Uterus (tissue), 4 donors: Measurements from ENCODE around the gene ADORA1. TPM values are rescaled to one million over a fixed set of nuclear protein-coding genes. Genes with fewer than 3 reads are reported as not detected.

Experiments
- DNase-seq, 2 donors: peaks; one replicate each; pipeline ENCODE4 v3.0.0-alpha.2; 2019 to 2020
- H3K27ac ChIP-seq, 2 donors: fragments of 200-600 bp; sonication (generic); 1 replicate in 1 of 2; 2 replicates in 1 of 2; pipeline ENCODE4 v1.5.1; 2016 to 2018
- H3K27me3 ChIP-seq, 2 donors: fragments of 200-600 bp; sonication (generic); one replicate each; pipeline ENCODE4 v1.5.1; 2018 to 2019; ENCODE audit warnings: control low read depth in 1 of 2
- H3K36me3 ChIP-seq, 2 donors: fragments of 200-600 bp; sonication (generic); one replicate each; pipeline ENCODE4 v1.5.1; 2019; ENCODE audit warnings: control low read depth in 1 of 2
- H3K4me1 ChIP-seq, 2 donors: fragments of 200-600 bp; sonication (generic); one replicate each; pipeline ENCODE4 v1.5.1; 2018 to 2019; ENCODE audit warnings: control low read depth in 1 of 2
- H3K4me3 ChIP-seq, 2 donors: fragments of 200-600 bp; sonication (generic); 1 replicate in 1 of 2; 2 replicates in 1 of 2; pipeline ENCODE4 v1.5.1; 2018 to 2019; ENCODE audit warnings: mild to moderate bottlenecking in 1 of 2
- H3K9me3 ChIP-seq, 2 donors: fragments of 200-600 bp; sonication (generic); one replicate each; pipeline ENCODE4 v1.5.1; 2019; ENCODE audit warnings: control low read depth in 1 of 2
- POLR2A ChIP-seq, 2 donors: fragments of 450-650 bp; IDR thresholded peaks; one replicate each; pipeline ENCODE4 v1.6.1; 2016; ENCODE audit warnings: antibody characterized with exemption in 2 of 2, mild to moderate bottlenecking in 1 of 2, moderate library complexity in 1 of 2
- intact Hi-C: fragments of 100-400 bp; cut with DNase I; formaldehyde crosslinking; loops from one replicate; pipeline ENCODE4 v1.15.1; 2023; ENCODE audit warnings: low total_unique reads
- total RNA-seq, 4 donors: library from RNA; depleted of rRNA in 3 of 4; stranded (reverse); fragments of >200 nt in 3 of 4; gene quantifications; one replicate each; pipeline versions ENCODE4 v1.1.0 to v1.2.4, GENCODE V29; 2014 to 2023
- TF ChIP-seq, protein P1 (sequence below), 4 experiments: fragments of 200-600 bp in 2 of 4; fragments of 450-650 bp in 2 of 4; sonication (generic) in 2 of 4; IDR thresholded peaks; one replicate each; pipeline ENCODE4 v1.5.1; 2016 to 2019; ENCODE audit warnings: antibody characterized with exemption in 4 of 4, mild to moderate bottlenecking in 2 of 4, moderate library complexity in 1 of 4
- donor health status: DM: yes; HTN: yes; CAD: no.

Gene ADORA1
- total RNA-seq, 4 donors from 2014 or later: 3.0 TPM; not detected in 2

DNA sequence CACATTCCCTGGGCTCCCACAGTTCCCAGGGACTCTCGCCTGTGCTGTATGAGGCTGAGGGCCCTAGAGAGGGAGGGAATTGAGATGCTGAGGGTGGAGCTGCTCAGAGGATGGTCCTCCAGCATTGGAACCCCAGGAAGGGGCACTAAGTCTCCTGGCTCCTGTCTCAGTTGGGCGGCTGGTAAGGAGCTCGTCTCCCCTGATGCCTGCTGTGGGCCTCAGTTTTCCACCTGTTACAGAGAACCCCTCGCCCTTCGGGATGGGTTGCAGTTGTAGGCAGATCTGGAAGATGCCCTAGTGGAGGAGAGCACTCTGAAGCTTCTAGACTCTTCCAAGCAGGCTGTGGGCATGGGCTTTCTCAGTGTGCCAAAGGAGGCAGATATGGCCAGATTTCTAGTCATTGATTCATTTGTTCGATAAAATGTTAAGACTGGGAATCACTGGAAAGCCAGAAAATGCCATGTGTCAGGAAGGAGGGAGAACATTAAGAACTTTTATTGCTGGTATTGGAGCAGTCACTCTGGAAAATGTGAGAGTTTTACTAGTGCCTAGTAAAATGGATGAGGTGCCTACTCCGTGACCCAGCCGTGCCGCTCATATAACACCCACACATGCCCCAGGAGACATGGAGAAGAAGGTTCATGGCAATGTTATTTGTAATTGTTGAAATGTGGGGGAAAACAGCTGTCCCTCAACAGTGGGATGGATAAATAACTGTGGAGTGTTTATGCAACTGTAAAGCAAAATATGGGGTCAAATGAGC is 48.9 kb downstream of the ADORA1 start:
- Histone ChIP-seq H3K4me3 (no peak overlapping the region), H3K36me3 (no peaks in the 10 kb centered on the region), H3K27ac (no peak overlapping the region), H3K4me1 (no peaks in the 10 kb centered on the region), H3K27me3 (no peaks in the 10 kb centered on the region), H3K9me3 (no peaks in the 10 kb centered on the region)
- TF ChIP-seq POLR2A (IDR thresholded peaks at IDR 0.05): no peak
- TF ChIP-seq, protein P1, sequence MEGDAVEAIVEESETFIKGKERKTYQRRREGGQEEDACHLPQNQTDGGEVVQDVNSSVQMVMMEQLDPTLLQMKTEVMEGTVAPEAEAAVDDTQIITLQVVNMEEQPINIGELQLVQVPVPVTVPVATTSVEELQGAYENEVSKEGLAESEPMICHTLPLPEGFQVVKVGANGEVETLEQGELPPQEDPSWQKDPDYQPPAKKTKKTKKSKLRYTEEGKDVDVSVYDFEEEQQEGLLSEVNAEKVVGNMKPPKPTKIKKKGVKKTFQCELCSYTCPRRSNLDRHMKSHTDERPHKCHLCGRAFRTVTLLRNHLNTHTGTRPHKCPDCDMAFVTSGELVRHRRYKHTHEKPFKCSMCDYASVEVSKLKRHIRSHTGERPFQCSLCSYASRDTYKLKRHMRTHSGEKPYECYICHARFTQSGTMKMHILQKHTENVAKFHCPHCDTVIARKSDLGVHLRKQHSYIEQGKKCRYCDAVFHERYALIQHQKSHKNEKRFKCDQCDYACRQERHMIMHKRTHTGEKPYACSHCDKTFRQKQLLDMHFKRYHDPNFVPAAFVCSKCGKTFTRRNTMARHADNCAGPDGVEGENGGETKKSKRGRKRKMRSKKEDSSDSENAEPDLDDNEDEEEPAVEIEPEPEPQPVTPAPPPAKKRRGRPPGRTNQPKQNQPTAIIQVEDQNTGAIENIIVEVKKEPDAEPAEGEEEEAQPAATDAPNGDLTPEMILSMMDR (IDR thresholded peaks at IDR 0.05): no peak
- intact Hi-C loops: no loop called here
- DNase-seq: no peak

DNA sequence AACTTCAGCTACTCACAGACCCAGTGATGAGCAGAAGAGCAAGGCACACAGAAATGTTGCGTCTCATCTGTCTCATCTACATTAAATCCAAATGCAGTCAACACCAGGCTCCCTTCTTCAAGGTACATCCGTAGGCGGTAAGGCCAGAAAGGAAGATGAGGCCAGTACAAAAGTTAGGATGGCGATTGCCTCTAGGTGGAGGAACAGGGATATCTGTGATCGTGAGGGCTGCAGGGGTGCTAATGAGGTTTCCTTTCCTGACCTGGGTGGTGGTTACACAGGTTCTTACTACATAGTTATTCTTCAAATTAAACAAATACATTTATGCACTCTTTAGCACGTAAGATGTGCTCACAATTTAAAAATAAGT is 49.5 kb downstream of the ADORA1 start:
- intact Hi-C loops: no loop called here
- Histone ChIP-seq H3K9me3 (no peaks in the 10 kb centered on the region), H3K36me3 (no peaks in the 10 kb centered on the region), H3K4me1 (no peaks in the 10 kb centered on the region), H3K27ac (no peak overlapping the region), H3K27me3 (no peaks in the 10 kb centered on the region), H3K4me3 (no peak overlapping the region)
- no peak for DNase-seq
- TF ChIP-seq, protein P1 (IDR thresholded peaks at IDR 0.05): no peak
- no peak for TF ChIP-seq POLR2A (IDR thresholded peaks at IDR 0.05)

DNA sequence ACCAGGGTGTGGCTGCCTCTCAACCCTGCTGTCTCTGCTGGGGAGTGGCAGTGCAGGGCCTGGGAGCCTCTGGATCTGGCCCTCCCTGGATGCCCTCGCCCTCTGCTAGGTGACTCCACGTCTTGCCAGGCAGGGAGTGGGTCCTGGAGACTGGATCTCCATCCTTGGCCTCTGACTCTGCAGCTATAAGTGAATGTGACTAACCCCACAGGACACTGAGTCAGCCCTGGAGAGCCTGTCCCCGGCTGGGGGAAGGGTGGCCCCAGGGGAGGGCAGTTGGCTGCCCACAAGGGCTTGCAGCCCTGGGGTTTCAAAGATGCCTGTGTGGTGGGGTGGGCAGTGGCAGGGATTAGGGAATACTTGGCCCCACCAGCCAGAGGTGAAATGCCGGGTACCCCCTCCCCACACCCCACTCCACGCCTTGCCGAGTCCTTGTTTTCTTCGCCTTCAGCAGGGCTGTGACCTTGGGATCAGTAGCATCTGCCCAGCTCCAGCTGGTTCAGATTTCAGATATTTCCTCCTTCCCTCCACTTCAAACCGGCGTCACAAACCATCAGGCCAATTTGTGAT is 50.0 kb downstream of the ADORA1 start:
- H3K27ac ChIP-seq: no peak overlapping the region
- intact Hi-C loops: no loop called here
- TF ChIP-seq, protein P1 (IDR thresholded peaks at IDR 0.05): no peak
- no peak for TF ChIP-seq POLR2A (IDR thresholded peaks at IDR 0.05)
- H3K9me3 ChIP-seq: no peaks in the 10 kb centered on the region
- H3K36me3 ChIP-seq: no peaks in the 10 kb centered on the region
- no peaks in the 10 kb centered on the region for H3K4me1 ChIP-seq
- DNase-seq: no peak
- no peaks in the 10 kb centered on the region for H3K27me3 ChIP-seq
- H3K4me3 ChIP-seq: no peak overlapping the region

GRCh38 chr1:203178083-203178482 is 50.6 kb downstream of the ADORA1 start:
- Histone ChIP-seq H3K36me3 (no peaks in the 10 kb centered on the region), H3K27me3 (no peaks in the 10 kb centered on the region)
- DNase-seq: no peak

More at GRCh38 chr1:203178083-203178482, 50.6 kb downstream of the ADORA1 start:
- H3K4me3 ChIP-seq: no peak overlapping the region
- intact Hi-C loops: no loop called here
- TF ChIP-seq POLR2A (IDR thresholded peaks at IDR 0.05): no peak
- TF ChIP-seq, protein P1 (IDR thresholded peaks at IDR 0.05): no peak
- no peaks in the 10 kb centered on the region for H3K9me3 ChIP-seq
- no peaks in the 10 kb centered on the region for H3K4me1 ChIP-seq
- no peak overlapping the region for H3K27ac ChIP-seq
